T-helper 9 cell (primary cell): ENCODE data around the gene G2E3.
"Not testable (repeated sequence)": the region's sequence is repeated elsewhere in the genome, so short reads cannot be mapped to it uniquely, and the experiment has no call there.

Source experiments
- DNase-seq: peaks from one replicate; pipeline ENCODE4 v3.0.0-alpha.2; 2020
- total RNA-seq, 2 donors: gene quantifications; one replicate each; lab custom pipeline; 2026; lab: John Stamatoyannopoulos, UW

G2E3 gene, protein sequence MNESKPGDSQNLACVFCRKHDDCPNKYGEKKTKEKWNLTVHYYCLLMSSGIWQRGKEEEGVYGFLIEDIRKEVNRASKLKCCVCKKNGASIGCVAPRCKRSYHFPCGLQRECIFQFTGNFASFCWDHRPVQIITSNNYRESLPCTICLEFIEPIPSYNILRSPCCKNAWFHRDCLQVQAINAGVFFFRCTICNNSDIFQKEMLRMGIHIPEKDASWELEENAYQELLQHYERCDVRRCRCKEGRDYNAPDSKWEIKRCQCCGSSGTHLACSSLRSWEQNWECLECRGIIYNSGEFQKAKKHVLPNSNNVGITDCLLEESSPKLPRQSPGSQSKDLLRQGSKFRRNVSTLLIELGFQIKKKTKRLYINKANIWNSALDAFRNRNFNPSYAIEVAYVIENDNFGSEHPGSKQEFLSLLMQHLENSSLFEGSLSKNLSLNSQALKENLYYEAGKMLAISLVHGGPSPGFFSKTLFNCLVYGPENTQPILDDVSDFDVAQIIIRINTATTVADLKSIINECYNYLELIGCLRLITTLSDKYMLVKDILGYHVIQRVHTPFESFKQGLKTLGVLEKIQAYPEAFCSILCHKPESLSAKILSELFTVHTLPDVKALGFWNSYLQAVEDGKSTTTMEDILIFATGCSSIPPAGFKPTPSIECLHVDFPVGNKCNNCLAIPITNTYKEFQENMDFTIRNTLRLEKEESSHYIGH
- total RNA-seq, result 31.1 to 44.8 reads per million in 2 donors

DNA sequence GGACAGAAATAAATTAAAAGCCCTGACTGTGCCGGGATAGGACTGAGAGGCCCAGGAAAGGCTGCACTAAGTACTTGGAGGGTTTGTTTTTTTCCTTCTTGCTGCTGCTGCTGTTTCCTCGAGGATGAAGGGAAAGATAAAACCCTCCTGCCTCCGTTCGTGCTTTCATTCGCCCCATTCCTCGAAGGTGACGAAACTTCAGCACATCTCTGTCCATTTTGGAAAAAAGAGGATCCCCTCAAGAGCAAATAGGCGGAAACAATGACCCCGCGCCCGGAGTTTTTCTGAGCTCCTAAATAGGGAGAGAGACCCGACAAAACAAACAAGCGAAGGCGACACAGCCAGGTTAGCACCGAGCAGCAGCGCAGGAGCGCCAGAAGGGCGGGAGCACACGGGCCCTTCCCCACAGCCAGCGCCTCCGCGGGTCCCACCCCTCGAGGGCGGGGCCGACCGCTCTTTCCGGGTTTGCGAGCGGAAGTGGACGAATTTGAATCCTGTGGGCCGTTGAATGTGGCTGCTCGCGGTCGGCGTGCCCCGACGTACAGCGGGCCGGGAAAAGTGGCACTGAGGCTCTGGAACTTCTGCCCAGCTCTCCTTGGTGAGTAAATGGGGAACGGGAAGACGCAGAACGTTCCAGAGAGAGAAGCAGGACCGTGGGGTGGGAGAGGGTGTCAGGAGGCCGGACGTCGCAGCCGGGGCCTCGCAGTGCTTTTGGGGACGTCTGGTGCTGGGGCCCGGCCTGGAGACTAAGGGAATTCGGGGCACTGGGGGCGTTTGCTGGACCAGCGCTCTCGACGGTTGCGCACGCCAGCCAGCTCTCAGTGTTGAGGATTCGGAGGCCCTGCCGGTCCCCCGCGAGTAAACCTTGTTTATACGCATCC is at the start of gene G2E3:
G2E3 (plus strand) TSS at position 484 of the 881 bp plus-strand sequence. CDS start 21,922 bp downstream, outside the sequence.
- DNase-seq, result peak; percentile 75

DNA sequence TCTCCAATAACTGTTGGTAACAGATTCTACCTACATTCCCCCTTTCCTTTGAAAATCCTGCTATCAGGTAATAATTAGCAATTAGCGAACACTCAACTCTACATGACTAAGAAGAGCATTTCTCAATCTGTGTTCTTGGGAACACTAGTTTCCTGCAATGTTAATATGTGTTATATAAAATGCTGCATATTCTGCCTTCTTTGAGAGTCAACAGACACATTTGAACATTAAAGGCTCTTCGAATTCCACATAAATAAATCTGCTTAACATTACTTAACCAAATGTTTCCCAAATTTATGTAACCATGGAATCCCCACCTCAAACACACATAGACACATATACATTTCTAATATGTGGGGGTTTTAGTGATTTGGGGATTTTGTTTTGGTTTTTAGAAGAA is 41.2 kb upstream of the G2E3 start:
- DNase-seq, result no peak

GRCh38 chr14:30518867-30519560 is 39.9 kb upstream of the G2E3 start:
- DNase-seq, result no peak

DNA sequence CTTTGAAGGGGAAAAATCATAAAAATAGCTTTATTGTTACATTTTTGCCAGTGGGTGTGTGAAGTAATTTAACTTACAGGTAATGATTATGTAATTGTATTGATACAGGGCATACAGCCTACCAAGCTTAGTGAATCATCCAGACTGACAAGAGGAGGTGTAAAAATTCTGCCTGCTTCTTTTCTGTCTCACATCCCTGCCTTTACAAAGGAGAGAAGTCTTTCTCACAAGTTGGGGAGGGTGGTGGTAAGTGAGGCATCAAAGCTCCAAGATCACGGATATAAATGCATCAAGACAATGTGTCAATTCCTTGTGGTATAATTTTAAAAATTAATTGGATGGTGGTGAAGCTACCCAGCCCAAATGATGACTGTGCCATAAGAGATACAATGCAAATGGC is 39.0 kb upstream of the G2E3 start:
- no peak for DNase-seq

DNA sequence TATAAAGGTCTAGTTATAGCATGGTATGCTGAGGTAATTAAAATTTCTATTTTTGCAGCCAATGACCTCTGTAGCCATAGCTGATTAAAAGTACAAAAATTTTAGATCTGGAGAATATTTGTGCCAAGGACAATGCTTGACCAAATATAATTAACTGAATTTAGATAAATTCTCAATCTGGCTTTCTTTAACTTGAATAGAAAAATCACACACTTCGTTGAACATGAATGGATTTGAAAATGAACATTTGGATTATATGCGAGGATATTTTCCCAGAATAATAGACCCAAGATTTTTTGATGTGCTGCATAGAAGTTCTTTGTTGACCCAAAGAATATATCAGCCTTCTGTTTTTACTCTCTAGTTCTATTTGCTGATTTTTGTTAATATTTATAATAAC is 38.4 kb upstream of the G2E3 start:
- DNase-seq, result no peak

DNA sequence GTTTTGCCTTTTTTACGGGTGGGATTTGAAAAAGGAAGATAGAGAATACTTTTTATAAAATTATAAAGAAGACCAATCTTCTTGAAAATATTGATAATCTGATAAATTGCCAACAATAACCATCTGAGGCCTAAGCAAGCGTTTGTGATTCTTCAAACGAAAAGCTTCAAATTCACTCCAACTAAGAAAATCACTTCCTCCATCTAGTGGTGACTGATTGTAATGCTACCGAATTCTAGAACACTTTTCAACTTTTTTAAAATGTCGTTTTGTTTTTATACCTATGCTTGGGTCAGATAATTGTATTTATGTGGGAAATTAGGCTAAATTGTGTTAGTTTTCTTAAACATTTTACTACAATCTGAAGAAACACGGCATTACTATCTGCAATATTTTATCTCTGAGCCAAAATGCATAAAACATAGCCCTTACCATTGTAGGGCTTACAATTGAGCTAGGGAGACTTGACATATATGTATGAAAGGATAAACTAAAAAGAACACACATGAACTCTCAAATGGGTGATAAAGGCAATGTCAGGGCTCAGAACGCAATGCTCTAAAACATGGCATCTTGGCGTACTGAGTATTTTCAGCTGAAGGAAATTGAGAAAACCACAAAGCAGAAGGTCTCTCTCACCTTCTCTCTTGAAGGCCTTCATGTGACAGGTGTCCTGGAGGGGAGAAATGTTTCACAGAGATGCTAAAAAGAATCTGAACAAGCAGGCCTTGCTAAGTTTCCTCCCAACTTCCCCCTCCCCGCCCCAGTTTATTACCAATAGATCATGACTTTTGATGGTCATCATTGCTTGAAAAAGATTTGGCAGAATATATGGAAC is 36.8 kb upstream of the G2E3 start:
- no peak for DNase-seq

DNA sequence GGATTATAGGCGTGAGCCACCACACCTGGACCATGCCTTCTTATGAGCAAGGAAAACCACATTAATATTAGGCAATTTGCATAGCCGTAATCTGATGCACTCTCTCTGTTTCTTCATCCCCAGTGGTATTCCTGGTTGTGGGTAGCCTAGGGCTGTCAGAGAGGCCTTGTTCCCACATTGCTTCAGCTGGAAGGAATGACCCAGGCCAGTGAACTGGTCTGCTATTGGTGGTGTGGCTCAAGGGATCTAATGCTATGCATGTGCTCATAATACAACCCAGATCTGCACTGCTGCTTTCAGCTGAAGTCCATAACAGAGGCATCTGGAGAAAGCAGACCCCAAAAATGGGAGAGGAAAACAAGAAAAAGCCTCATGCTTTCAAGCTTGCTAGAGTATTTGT is 33.1 kb upstream of the G2E3 start:
- no peak for DNase-seq

GRCh38 chr14:30527196-30527595 is 31.8 kb upstream of the G2E3 start:
- DNase-seq, result no peak

- no peak for DNase-seq
Measured at GRCh38 chr14:30528119-30528518, 30.8 kb upstream of the G2E3 start.

- DNase-seq, result no peak
Measured at GRCh38 chr14:30528778-30529642, 29.9 kb upstream of the G2E3 start.

GRCh38 chr14:30532264-30532663 is 26.7 kb upstream of the G2E3 start:
- DNase-seq, result no peak

DNA sequence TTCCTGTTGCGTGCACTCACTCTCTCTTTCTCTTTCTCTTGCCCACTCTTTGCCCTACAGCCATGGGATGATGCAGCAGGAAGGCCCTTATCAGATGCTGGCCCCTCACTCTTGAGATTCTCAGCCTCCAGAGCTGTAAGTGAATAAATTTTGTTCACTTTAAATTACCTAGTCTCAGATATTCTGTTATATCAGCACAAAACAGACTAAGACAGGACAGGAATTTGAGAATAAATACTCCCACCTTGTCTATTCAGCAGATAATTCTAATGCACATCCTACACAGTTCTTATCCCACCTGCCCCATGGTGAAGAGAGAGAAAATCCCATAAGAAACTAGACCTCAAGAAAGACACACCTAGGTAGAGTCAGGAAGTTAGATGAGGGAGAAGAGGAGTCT is 25.8 kb upstream of the G2E3 start:
- no peak for DNase-seq

- DNase-seq, result no peak
Measured at GRCh38 chr14:30541318-30541717, 17.6 kb upstream of the G2E3 start.

DNA sequence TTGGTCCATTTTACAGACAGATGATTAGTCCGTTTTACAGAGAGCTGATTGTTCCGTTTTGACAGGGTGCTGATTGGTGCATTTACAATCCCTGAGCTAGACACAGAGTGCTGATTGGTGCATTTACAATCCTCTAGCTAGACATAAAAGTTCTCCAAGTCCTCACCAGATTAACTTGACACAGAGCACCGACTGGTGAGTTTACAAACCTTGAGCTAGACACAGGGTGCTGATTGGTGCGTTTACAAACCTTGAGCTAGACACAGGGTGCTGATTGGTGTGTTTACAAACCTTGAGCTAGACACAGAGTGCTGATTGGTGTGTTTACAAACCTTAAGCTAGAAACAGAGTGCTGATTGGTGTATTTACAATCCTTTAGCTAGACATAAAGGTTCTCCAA is 12.2 kb upstream of the G2E3 start:
- DNase-seq, result not testable (repeated sequence)

DNA sequence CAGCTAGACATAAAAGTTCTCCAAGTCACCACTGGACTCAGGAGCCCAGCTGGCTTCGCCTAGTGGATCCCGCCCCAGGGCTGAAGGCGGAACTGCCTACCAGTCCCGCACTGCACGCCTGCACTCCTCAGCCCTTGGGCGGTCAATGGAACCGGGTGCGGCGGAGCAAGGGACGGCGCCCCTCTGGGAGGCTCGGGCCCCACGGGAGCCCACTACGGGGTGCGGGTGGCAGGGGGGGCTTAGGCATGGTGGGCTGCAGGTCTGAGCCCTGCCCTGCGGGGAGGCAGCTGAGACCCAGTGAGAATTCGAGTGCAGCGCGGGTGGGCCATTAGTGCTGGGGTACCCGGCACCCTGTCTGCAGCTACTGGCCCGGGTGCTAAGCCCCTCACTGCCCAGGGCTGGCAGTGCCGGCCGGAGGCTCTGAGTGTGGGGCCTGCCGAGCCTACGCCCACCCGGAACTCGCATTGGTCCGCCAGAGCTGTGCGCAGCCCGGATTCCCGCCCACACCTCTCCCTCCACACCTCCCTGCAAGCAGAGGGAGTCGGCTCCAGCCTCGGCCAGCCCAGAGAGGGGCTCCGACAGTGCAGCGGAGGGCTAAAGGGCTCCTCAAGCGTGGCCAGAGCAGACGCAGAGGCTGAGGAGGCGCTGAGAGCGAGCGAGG is 11.4 kb upstream of the G2E3 start:
- DNase-seq, result no peak

DNA sequence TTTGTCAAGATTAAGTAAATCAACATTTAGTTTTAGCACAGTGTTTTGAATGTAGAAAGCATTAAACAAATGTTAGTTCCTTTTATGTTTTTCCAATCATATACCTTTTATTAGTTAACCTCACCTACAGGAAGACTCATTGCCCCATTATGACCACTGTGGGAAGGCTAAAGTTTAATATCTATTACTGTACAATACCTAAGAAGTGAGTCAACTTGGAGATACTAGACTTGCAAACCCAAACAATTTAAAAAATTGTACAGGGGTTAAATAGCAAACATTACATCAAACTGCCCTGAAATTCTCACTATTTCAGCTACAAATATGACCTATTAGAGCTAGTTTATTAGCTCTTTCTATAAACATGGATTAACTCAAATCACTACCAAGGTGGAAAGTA is 8.6 kb upstream of the G2E3 start:
- DNase-seq, result no peak

DNA sequence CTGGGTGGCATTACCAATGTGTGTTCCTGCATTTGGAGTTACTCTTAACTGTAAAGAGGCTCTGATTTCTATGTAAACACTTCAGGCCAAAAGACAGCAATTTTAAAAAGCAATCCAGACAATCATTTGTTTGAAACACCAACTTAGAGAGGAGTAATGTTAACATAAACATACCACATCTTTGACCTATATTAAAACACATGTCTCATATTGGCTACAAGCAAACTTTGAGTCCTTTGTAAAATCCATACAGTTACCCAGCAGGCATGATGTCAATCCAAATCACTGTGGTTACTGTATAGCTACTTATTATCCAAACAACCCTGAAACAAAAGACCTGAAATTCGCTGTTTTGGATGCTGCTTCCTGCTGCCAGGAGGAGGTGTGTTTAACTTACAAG is 7.5 kb upstream of the G2E3 start:
- no peak for DNase-seq

DNA sequence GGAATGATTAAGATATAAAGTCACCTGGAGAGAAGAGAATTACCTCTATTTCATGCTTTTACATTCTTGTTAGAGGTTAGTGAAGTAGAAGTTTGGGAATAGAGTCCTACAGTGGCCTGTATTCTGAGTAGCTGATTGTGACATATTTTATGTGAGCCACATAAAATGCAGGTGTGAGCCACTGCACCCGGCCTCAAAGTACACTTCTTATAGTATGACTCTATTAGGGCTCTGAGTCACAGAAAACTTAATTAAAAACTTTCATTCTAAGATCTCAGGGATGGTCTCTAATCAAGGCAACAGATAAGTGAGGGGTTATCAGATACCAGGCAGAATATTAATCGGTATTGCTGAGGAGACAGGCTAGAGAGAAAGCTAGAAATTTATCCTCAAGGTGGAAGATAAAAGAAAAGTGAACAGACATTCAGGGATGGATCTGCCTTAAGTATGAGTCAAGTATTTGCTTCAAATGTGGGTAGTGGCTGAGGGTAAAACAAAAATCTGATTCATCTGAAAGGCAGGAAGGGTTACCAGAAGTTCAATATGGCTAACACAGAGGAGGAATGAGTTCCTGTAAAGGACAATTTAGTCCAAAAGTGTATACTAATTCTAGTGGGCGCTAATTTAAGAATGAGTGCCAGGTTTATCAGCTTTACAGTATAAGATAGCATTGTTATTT is 5.5 kb upstream of the G2E3 start:
- no peak for DNase-seq

DNA sequence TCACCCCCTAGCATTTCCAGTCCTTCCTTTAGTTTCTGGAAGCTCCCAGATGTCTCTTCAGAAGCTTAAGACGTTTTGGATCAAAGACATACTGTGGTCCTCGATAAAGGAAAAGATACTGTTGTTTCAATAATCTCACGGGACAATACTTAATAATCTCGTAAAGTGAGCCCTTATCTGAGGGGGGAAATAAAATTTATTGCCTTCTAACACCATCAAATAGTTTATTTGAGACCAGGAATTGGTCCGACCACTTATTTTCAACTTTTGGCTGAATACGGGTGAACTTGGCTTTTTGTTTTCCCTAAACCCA is 640 bp upstream of the G2E3 start:
- DNase-seq, result no peak

- DNase-seq, result no peak
Measured at GRCh38 chr14:30559638-30560091, 707 bp downstream of the G2E3 start.
